Measurements from ENCODE around the gene DGCR2.

The DGCR2 gene

DNA sequence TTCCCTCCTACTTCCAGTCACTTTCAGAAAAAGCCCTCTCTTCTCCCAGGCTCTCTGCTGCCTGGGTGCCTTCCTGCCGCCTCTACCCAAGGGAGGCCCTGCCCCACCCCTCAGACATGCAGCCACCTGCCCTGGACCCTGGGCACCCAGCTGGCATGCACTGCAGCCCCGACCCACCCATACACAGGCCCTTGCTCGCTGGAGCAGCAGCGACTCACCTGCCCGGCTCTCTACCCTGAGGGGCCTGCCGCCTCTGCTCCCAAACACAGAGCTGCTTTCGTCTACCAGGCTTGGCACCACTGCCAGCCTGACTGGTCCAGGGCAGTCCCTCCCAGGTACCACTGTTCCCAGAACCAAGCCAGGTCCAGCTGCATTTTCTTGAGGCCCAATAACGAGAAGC is 7.7 kb upstream of the DGCR2 start:
- H3K27me3 ChIP-seq, result no peaks in the 10 kb centered on the region
- H3K4me1 ChIP-seq, result no peaks in the 10 kb centered on the region
- no peaks in the 10 kb centered on the region for H3K9me3 ChIP-seq
- no peak for TF ChIP-seq CTCF (IDR thresholded peaks at IDR 0.05; ENCODE audit: low read depth, low read length)
- peaks cover 17% of the 10 kb centered on the region for H3K36me3 ChIP-seq
- H3K4me3 ChIP-seq (ENCODE audit: low read depth, low read length), result no peak overlapping the region
- DNase-seq, result no peak

DNA sequence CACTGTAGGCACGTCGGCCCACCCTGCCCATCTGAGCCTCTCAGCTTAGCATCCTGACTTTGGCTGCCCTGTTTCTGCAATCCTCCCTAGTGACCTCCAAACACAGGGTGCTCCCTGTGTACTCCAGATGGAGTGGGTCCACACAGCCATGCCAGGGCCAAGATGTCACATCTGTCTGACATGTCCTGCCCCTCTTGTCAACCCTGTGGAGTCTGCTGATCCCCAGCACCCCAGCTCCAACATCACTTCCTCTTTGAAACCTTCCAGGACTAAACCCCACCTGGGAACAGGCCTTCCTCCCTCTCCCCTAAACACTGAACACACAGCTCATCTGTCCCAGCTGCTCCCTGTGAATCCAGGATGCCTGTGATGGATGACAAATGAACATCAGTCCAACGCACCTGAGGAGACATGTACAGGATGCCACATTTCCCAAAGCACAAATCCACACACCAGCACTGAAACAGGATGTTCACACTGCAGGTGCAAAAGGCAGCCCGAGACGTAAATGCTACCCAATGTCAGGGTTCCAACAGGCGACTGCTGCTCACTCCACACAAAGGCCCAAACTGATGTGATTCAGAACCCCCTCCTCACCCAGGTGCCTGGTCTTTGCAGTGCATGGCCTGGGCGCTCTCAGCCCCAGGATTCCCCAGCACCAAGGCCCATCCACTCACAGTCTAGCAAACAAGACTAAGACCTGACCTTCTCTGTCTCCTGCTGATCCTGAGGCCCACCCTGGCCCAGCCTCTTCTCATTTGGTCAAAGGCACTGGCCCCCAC is 6.9 kb upstream of the DGCR2 start:
- no peaks in the 10 kb centered on the region for H3K9me3 ChIP-seq
- no peak for TF ChIP-seq CTCF (IDR thresholded peaks at IDR 0.05; ENCODE audit: low read depth, low read length)
- no peak overlapping the region for H3K4me3 ChIP-seq (ENCODE audit: low read depth, low read length)
- no peaks in the 10 kb centered on the region for H3K4me1 ChIP-seq
- H3K36me3 ChIP-seq, result peaks cover 9% of the 10 kb centered on the region
- DNase-seq, result no peak
- no peaks in the 10 kb centered on the region for H3K27me3 ChIP-seq

- Histone ChIP-seq H3K36me3 (no peaks in the 10 kb centered on the region), H3K4me3 (ENCODE audit: low read depth, low read length) (no peak overlapping the region), H3K4me1 (no peaks in the 10 kb centered on the region), H3K27me3 (no peaks in the 10 kb centered on the region), H3K9me3 (no peaks in the 10 kb centered on the region)
- no peak for TF ChIP-seq CTCF (IDR thresholded peaks at IDR 0.05; ENCODE audit: low read depth, low read length)
- no peak for DNase-seq
Observed at GRCh38 chr22:19128009-19128401, 5.8 kb upstream of the DGCR2 start.

DNA sequence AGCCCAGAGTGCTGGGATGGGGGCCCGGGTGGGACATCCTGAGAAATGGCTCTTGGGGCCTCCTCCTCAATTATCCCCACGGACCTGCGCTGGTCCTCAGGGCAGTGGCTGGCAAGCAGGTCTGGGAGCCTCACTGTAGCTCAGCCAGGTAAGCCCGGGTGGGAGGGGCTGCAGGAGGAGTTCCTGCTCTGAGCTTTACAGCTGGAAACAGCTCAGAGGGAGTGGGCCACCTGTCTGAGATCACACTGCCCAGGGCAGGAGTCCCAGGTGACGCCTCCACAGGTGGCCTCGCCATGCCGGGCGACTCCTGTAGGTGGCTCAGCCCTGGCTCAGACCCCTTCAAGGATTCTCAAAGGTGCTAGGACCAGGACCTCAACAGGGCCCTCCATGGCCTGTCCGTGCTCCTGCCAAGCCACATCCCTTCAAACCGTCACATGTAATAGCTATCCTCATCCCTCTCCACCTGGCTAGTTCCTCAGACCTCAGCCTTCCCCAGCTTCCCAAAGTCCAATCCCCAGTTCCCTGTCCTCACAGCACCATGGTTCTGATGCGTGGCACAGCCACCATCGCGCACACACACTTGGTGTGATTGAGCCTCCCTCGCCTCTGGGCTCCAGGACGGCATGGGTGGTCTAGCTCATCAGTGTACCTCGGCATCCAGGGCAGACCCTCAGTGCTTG is 5.3 kb upstream of the DGCR2 start:
- Histone ChIP-seq H3K4me3 (ENCODE audit: low read depth, low read length) (no peak overlapping the region), H3K4me1 (no peaks in the 10 kb centered on the region), H3K9me3 (no peaks in the 10 kb centered on the region), H3K36me3 (no peaks in the 10 kb centered on the region), H3K27me3 (no peaks in the 10 kb centered on the region)
- TF ChIP-seq CTCF (IDR thresholded peaks at IDR 0.05; ENCODE audit: low read depth, low read length), result no peak
- no peak for DNase-seq

- Histone ChIP-seq H3K9me3 (no peaks in the 10 kb centered on the region), H3K4me3 (ENCODE audit: low read depth, low read length) (no peak overlapping the region), H3K4me1 (no peaks in the 10 kb centered on the region), H3K27me3 (no peaks in the 10 kb centered on the region), H3K36me3 (no peaks in the 10 kb centered on the region)
- no peak for DNase-seq
- TF ChIP-seq CTCF (IDR thresholded peaks at IDR 0.05; ENCODE audit: low read depth, low read length), result no peak
Observed at GRCh38 chr22:19126309-19127273, 4.4 kb upstream of the DGCR2 start.
